A549 (cell line): Measurements from ENCODE around the gene FTCD.
"Not testable (repeated sequence)": the region's sequence is repeated elsewhere in the genome, so short reads cannot be mapped to it uniquely, and the experiment has no call there.

ENCODE experiments used
- ESRRA ChIP-seq: fragments of 150-350 bp; IDR thresholded peaks from 2 replicates; pipeline ENCODE4 v1.6.1; 2014; ENCODE audit warnings: mild to moderate bottlenecking, low read length, borderline replicate concordance
- KDM5A ChIP-seq: fragments of 200-600 bp; sonication (generic); IDR thresholded peaks from 2 replicates; pipeline ENCODE4 v1.6.1; 2016; ENCODE audit warnings: antibody characterized with exemption, mild to moderate bottlenecking
- TF ChIP-seq, protein P1 (sequence below): fragments of >200 bp; sonication (Bioruptor Twin); formaldehyde crosslinking; IDR thresholded peaks from 3 replicates; pipeline ENCODE4 v1.5.1; 2016

DNA sequence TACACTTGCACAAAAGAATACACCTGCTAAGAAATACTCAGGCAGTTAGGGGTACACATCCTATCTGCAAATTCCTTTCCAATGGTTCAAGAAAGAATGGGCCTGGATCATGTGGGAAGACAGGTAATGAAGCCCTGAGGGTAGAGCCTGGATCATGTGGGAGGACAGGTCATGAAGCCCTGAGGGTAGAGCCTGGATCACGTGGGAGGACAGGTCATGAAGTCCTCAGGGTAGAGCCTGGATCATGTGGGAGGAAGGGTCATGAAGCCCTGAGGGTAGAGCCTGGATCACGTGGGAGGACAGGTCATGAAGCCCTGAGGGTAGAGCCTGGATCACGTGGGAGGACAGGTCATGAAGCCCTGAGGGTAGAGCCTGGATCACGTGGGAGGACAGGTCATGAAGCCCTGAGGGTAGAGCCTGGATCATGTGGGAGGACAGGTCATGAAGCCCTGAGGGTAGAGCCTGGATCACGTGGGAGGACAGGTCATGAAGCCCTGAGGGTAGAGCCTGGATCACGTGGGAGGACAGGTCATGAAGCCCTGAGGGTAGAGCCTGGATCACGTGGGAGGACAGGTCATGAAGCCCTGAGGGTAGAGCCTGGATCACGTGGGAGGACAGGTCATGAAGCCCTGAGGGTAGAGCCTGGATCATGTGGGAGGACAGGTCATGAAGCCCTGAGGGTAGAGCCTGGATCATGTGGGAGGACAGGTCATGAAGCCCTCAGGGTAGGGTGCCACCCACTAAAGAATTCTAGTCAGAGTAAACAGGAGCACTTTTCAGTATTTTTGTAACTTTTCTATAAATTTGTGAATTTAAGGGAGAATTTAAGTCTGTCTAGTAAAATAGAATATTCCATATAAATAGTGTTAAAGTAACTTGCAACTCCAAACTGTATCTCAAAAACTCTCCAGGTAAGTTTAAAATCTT is 45.8 kb upstream of the FTCD start:
- TF ChIP-seq KDM5A, ESRRA: not testable (repeated sequence)
- TF ChIP-seq, protein P1, sequence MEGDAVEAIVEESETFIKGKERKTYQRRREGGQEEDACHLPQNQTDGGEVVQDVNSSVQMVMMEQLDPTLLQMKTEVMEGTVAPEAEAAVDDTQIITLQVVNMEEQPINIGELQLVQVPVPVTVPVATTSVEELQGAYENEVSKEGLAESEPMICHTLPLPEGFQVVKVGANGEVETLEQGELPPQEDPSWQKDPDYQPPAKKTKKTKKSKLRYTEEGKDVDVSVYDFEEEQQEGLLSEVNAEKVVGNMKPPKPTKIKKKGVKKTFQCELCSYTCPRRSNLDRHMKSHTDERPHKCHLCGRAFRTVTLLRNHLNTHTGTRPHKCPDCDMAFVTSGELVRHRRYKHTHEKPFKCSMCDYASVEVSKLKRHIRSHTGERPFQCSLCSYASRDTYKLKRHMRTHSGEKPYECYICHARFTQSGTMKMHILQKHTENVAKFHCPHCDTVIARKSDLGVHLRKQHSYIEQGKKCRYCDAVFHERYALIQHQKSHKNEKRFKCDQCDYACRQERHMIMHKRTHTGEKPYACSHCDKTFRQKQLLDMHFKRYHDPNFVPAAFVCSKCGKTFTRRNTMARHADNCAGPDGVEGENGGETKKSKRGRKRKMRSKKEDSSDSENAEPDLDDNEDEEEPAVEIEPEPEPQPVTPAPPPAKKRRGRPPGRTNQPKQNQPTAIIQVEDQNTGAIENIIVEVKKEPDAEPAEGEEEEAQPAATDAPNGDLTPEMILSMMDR, result not testable (repeated sequence)
